GM12801 (cell line): Measurements from ENCODE around the gene HIVEP3.

Experiments used
- CTCF ChIP-seq: IDR thresholded peaks from one replicate; pipeline ENCODE4 v1.5.1; 2011; ENCODE audit warnings: control low read depth; ENCODE audit not compliant: insufficient read length; ENCODE audit errors: extremely low read depth

Gene HIVEP3

GRCh38 chr1:41712081-41712480 is 206.6 kb downstream of the HIVEP3 start:
- no peak for TF ChIP-seq CTCF

- no peak for TF ChIP-seq CTCF
Measured at GRCh38 chr1:41711581-41711980, 207.1 kb downstream of the HIVEP3 start.

- TF ChIP-seq CTCF, result no peak
Measured at GRCh38 chr1:41710980-41711379, 207.7 kb downstream of the HIVEP3 start.

GRCh38 chr1:41709873-41710272 is 208.8 kb downstream of the HIVEP3 start:
- TF ChIP-seq CTCF, result no peak

- no peak for TF ChIP-seq CTCF
Measured at GRCh38 chr1:41709331-41709730, 209.4 kb downstream of the HIVEP3 start.

GRCh38 chr1:41708332-41708731 is 210.4 kb downstream of the HIVEP3 start:
- TF ChIP-seq CTCF, result no peak

GRCh38 chr1:41707793-41708192 is 210.9 kb downstream of the HIVEP3 start:
- TF ChIP-seq CTCF, result no peak

- TF ChIP-seq CTCF, result no peak
Measured at GRCh38 chr1:41705798-41706197, 212.9 kb downstream of the HIVEP3 start.
